Activated CD4-positive, alpha-beta memory T cell treated with anti-CD3 and anti-CD28 coated beads, Interleukin-2, amount 10 ng/mL, durations not matched to agents 7 days and 5 days (primary cell): Measurements from ENCODE around the gene DLG1. TPM values are rescaled to one million over a fixed set of nuclear protein-coding genes. Genes with fewer than 3 reads are reported as not detected.

ENCODE experiments used
- CTCF ChIA-PET: fragments of 350-600 bp; sonication (Branson Sonifier 250); formaldehyde crosslinking; loops from one replicate; lab custom pipeline; 2021; ENCODE audit warnings: antibody characterized with exemption, inconsistent platforms; lab: Charles Lee
- POLR2A ChIA-PET: fragments of 350-600 bp; sonication (Branson Sonifier 250); formaldehyde crosslinking; loops from one replicate; lab custom pipeline; 2021; ENCODE audit warnings: antibody characterized with exemption; lab: Charles Lee
- DNase-seq: peaks from one replicate; pipeline ENCODE4 v3.0.0-alpha.2; 2020
- H3K27ac Mint-ChIP-seq: one replicate; pipeline ENCODE4 v1.8.0; 2021; ENCODE audit warnings: mild to moderate bottlenecking, mixed read lengths
- H3K27me3 Mint-ChIP-seq: one replicate; pipeline ENCODE4 v1.8.0; 2021; ENCODE audit warnings: mixed read lengths
- H3K36me3 Mint-ChIP-seq: one replicate; pipeline ENCODE4 v1.8.0; 2021; ENCODE audit warnings: low read depth, mixed read lengths
- H3K4me1 Mint-ChIP-seq: one replicate; pipeline ENCODE4 v1.8.0; 2021; ENCODE audit warnings: mixed read lengths
- H3K4me3 Mint-ChIP-seq: one replicate; pipeline ENCODE4 v1.8.0; 2021; ENCODE audit warnings: mild to moderate bottlenecking, mixed read lengths
- H3K9me3 Mint-ChIP-seq: one replicate; pipeline ENCODE4 v1.8.0; 2021; ENCODE audit warnings: mixed read lengths
- total RNA-seq, 2 experiments: library from RNA; stranded (reverse); gene quantifications; one replicate each; pipeline ENCODE4 v1.2.3, GENCODE V29; 2021

Gene DLG1
- total RNA-seq, 2 experiments from 2014 or later = 58.2 to 61.4 TPM

- no peaks in the 10 kb centered on the region for H3K27me3 Mint-ChIP-seq
- peaks cover 4% of the 10 kb centered on the region for H3K36me3 Mint-ChIP-seq
- ChIA-PET POLR2A (no interaction called here), CTCF (no interaction called here)
- H3K9me3 Mint-ChIP-seq = no peaks in the 10 kb centered on the region
- H3K4me3 Mint-ChIP-seq = no peak overlapping the region
- no peak overlapping the region for H3K27ac Mint-ChIP-seq
- H3K4me1 Mint-ChIP-seq = peaks cover 12% of the 10 kb centered on the region
- no peak for DNase-seq
Observed at GRCh38 chr3:197191897-197192296, 106.5 kb downstream of the DLG1 start.

- CTCF ChIA-PET = interaction anchor here (0.8 kb wide), 1 partner anchor 160 kb away, joined by 3 read pairs; the partner anchor contains the start of gene MELTF
- Mint-ChIP-seq H3K9me3 (no peaks in the 10 kb centered on the region), H3K36me3 (peaks cover 4% of the 10 kb centered on the region), H3K4me3 (no peak overlapping the region), H3K4me1 (peaks cover 12% of the 10 kb centered on the region), H3K27me3 (no peaks in the 10 kb centered on the region), H3K27ac (no peak overlapping the region)
- no peak for DNase-seq
- POLR2A ChIA-PET = no interaction called here
Observed at GRCh38 chr3:197189623-197190022, 108.8 kb downstream of the DLG1 start.

GRCh38 chr3:197188963-197189362 lies 109.4 kb downstream of the DLG1 start:
- no peaks in the 10 kb centered on the region for H3K9me3 Mint-ChIP-seq
- ChIA-PET POLR2A (no interaction called here), CTCF (interaction anchor here (0.8 to 1.7 kb wide), 4 partner anchors 68 to 352 kb away, joined by 3 to 4 read pairs (median 3); partner anchors contain the start of gene MELTF)
- H3K4me1 Mint-ChIP-seq = peaks cover 12% of the 10 kb centered on the region
- peaks cover 4% of the 10 kb centered on the region for H3K36me3 Mint-ChIP-seq
- DNase-seq = no peak
- H3K4me3 Mint-ChIP-seq = no peak overlapping the region
- H3K27me3 Mint-ChIP-seq = no peaks in the 10 kb centered on the region
- H3K27ac Mint-ChIP-seq = no peak overlapping the region

GRCh38 chr3:197186887-197187588 lies 111.4 kb downstream of the DLG1 start:
- Mint-ChIP-seq H3K27me3 (no peaks in the 10 kb centered on the region), H3K36me3 (peaks cover 2% of the 10 kb centered on the region), H3K4me3 (no peak overlapping the region), H3K4me1 (peaks cover 12% of the 10 kb centered on the region), H3K9me3 (no peaks in the 10 kb centered on the region), H3K27ac (no peak overlapping the region)
- DNase-seq = peak; percentile 19
- ChIA-PET CTCF (interaction anchor here (0.7 to 1.7 kb wide), 7 partner anchors 11 to 315 kb away, joined by 3 to 9 read pairs (median 3); no protein-coding TSS in a partner anchor), POLR2A (no interaction called here)

- POLR2A ChIA-PET = no interaction called here
Observed at GRCh38 chr3:197183582-197183981, 114.8 kb downstream of the DLG1 start.

GRCh38 chr3:197181741-197182140 lies 116.7 kb downstream of the DLG1 start:
- ChIA-PET POLR2A (no interaction called here), CTCF (interaction anchor here (1.2 to 1.4 kb wide), 2 partner anchors 35 to 150 kb away, joined by 3 read pairs; no protein-coding TSS in a partner anchor)
- Mint-ChIP-seq H3K36me3 (no peaks in the 10 kb centered on the region), H3K27ac (no peak overlapping the region), H3K4me1 (no peaks in the 10 kb centered on the region), H3K4me3 (no peak overlapping the region), H3K9me3 (no peaks in the 10 kb centered on the region), H3K27me3 (no peaks in the 10 kb centered on the region)
- no peak for DNase-seq

More at GRCh38 chr3:197183582-197183981, 114.8 kb downstream of the DLG1 start:
- DNase-seq = no peak
- CTCF ChIA-PET = interaction anchor here (2.0 kb wide), 1 partner anchor 205 kb away, joined by 4 read pairs; no protein-coding TSS in a partner anchor
- Mint-ChIP-seq H3K9me3 (no peaks in the 10 kb centered on the region), H3K36me3 (no peaks in the 10 kb centered on the region), H3K27ac (no peak overlapping the region), H3K4me1 (no peaks in the 10 kb centered on the region), H3K27me3 (no peaks in the 10 kb centered on the region), H3K4me3 (no peak overlapping the region)

GRCh38 chr3:197178998-197179397 lies 119.4 kb downstream of the DLG1 start:
- CTCF ChIA-PET = no interaction called here
- no peak overlapping the region for H3K27ac Mint-ChIP-seq

GRCh38 chr3:197175503-197175902 lies 122.9 kb downstream of the DLG1 start:
- H3K27ac Mint-ChIP-seq = no peak overlapping the region

More at GRCh38 chr3:197178998-197179397, 119.4 kb downstream of the DLG1 start:
- POLR2A ChIA-PET = no interaction called here
- no peaks in the 10 kb centered on the region for H3K27me3 Mint-ChIP-seq
- DNase-seq = no peak
- no peaks in the 10 kb centered on the region for H3K4me1 Mint-ChIP-seq
- H3K36me3 Mint-ChIP-seq = no peaks in the 10 kb centered on the region
- no peak overlapping the region for H3K4me3 Mint-ChIP-seq
- H3K9me3 Mint-ChIP-seq = no peaks in the 10 kb centered on the region

GRCh38 chr3:197174927-197175326 lies 123.5 kb downstream of the DLG1 start:
- ChIA-PET CTCF (no interaction called here), POLR2A (no interaction called here)
- peaks cover 5% of the 10 kb centered on the region for H3K4me1 Mint-ChIP-seq
- no peaks in the 10 kb centered on the region for H3K36me3 Mint-ChIP-seq
- no peak overlapping the region for H3K27ac Mint-ChIP-seq
- H3K4me3 Mint-ChIP-seq = no peak overlapping the region
- no peaks in the 10 kb centered on the region for H3K27me3 Mint-ChIP-seq
- no peak for DNase-seq
- no peaks in the 10 kb centered on the region for H3K9me3 Mint-ChIP-seq

More at GRCh38 chr3:197175503-197175902, 122.9 kb downstream of the DLG1 start:
- ChIA-PET POLR2A (no interaction called here), CTCF (no interaction called here)
- H3K36me3 Mint-ChIP-seq = no peaks in the 10 kb centered on the region
- no peak overlapping the region for H3K4me3 Mint-ChIP-seq
- H3K27me3 Mint-ChIP-seq = no peaks in the 10 kb centered on the region
- peaks cover 5% of the 10 kb centered on the region for H3K4me1 Mint-ChIP-seq
- DNase-seq = no peak
- H3K9me3 Mint-ChIP-seq = no peaks in the 10 kb centered on the region

- H3K27me3 Mint-ChIP-seq = no peaks in the 10 kb centered on the region
- no peak for DNase-seq
- no peaks in the 10 kb centered on the region for H3K36me3 Mint-ChIP-seq
- H3K27ac Mint-ChIP-seq = no peak overlapping the region
- H3K4me1 Mint-ChIP-seq = peaks cover 5% of the 10 kb centered on the region
- ChIA-PET POLR2A (no interaction called here), CTCF (no interaction called here)
- no peak overlapping the region for H3K4me3 Mint-ChIP-seq
- H3K9me3 Mint-ChIP-seq = no peaks in the 10 kb centered on the region
Observed at GRCh38 chr3:197173620-197174019, 124.8 kb downstream of the DLG1 start.

- Mint-ChIP-seq H3K4me3 (no peak overlapping the region), H3K27ac (no peak overlapping the region), H3K4me1 (peaks cover 5% of the 10 kb centered on the region), H3K36me3 (no peaks in the 10 kb centered on the region), H3K9me3 (no peaks in the 10 kb centered on the region), H3K27me3 (no peaks in the 10 kb centered on the region)
- ChIA-PET CTCF (no interaction called here), POLR2A (no interaction called here)
- no peak for DNase-seq
Observed at GRCh38 chr3:197171481-197172067, 126.8 kb downstream of the DLG1 start.

GRCh38 chr3:197169028-197169427 lies 129.4 kb downstream of the DLG1 start:
- Mint-ChIP-seq H3K36me3 (peaks cover 5% of the 10 kb centered on the region), H3K4me1 (peaks cover 5% of the 10 kb centered on the region), H3K4me3 (no peak overlapping the region), H3K9me3 (no peaks in the 10 kb centered on the region), H3K27me3 (no peaks in the 10 kb centered on the region), H3K27ac (no peak overlapping the region)
- ChIA-PET CTCF (no interaction called here), POLR2A (no interaction called here)
- DNase-seq = no peak

GRCh38 chr3:197168606-197169005 lies 129.8 kb downstream of the DLG1 start:
- CTCF ChIA-PET = no interaction called here
- no peak for DNase-seq
- Mint-ChIP-seq H3K9me3 (no peaks in the 10 kb centered on the region), H3K27ac (no peak overlapping the region), H3K27me3 (no peaks in the 10 kb centered on the region), H3K4me3 (no peak overlapping the region), H3K36me3 (peaks cover 5% of the 10 kb centered on the region), H3K4me1 (peaks cover 5% of the 10 kb centered on the region)
- POLR2A ChIA-PET = no interaction called here
